Smooth muscle cell (in vitro differentiated cells): ENCODE data around the gene LGALS7. TPM values are rescaled to one million over a fixed set of nuclear protein-coding genes. Genes with fewer than 3 reads are reported as not detected.
A peak's percentile ranks its signal among the peaks of the same experiment; 100 is the strongest.

Source experiments
- DNase-seq: peaks from one replicate; lab custom pipeline; 2025; ENCODE audit not compliant: unreplicated experiment; lab: John Stamatoyannopoulos, UW
- H2AFZ ChIP-seq: fragments of 200-600 bp; sonication (generic); 2 replicates; pipeline ENCODE4 v1.6.0; 2016; ENCODE audit warnings: antibody characterized with exemption, low read depth, mild to moderate bottlenecking
- H3F3A ChIP-seq: fragments of 200-600 bp; sonication (generic); 2 replicates; pipeline ENCODE4 v1.6.0; 2017; ENCODE audit warnings: antibody characterized with exemption, low read depth
- H3K27ac ChIP-seq: fragments of 200-600 bp; sonication (generic); 2 replicates; pipeline ENCODE4 v1.5.1; 2016; ENCODE audit warnings: low read depth, mild to moderate bottlenecking
- H3K27me3 ChIP-seq: fragments of 200-600 bp; sonication (generic); 2 replicates; pipeline ENCODE4 v1.6.1; 2016; ENCODE audit warnings: low read depth, mild to moderate bottlenecking
- H3K36me3 ChIP-seq: fragments of 200-600 bp; sonication (generic); 2 replicates; pipeline ENCODE4 v1.5.1; 2016; ENCODE audit warnings: low read depth
- H3K4me1 ChIP-seq: fragments of 200-600 bp; sonication (generic); 2 replicates; pipeline ENCODE4 v1.5.1; 2016; ENCODE audit warnings: low read depth
- H3K4me2 ChIP-seq: fragments of 200-600 bp; sonication (generic); 2 replicates; pipeline ENCODE4 v1.6.0; 2016; ENCODE audit warnings: mild to moderate bottlenecking
- H3K4me3 ChIP-seq: fragments of 200-600 bp; sonication (generic); 2 replicates; pipeline ENCODE4 v1.5.1; 2016; ENCODE audit warnings: mild to moderate bottlenecking
- H3K79me2 ChIP-seq: fragments of 200-600 bp; sonication (generic); 2 replicates; pipeline ENCODE4 v1.6.0; 2016; ENCODE audit warnings: low read depth, mild to moderate bottlenecking
- H3K9ac ChIP-seq: fragments of 200-600 bp; sonication (generic); 2 replicates; pipeline ENCODE4 v1.6.0; 2016; ENCODE audit warnings: low read depth
- H3K9me3 ChIP-seq: fragments of 200-600 bp; sonication (generic); replicated peaks from 2 replicates; pipeline ENCODE4 v1.5.1; 2016; ENCODE audit warnings: low read depth
- H4K20me1 ChIP-seq: fragments of 200-600 bp; sonication (generic); 2 replicates; pipeline ENCODE4 v1.6.0; 2016; ENCODE audit warnings: low read depth
- CTCF ChIP-seq: fragments of 200-600 bp; sonication (generic); IDR thresholded peaks from 2 replicates; pipeline ENCODE4 v1.5.1; 2017; ENCODE audit warnings: borderline replicate concordance, mild to moderate bottlenecking, antibody characterized with exemption; ENCODE audit not compliant: insufficient read depth, poor library complexity, severe bottlenecking
- WGBS: methylation state at CpG from one replicate; pipeline ENCODE4 v1.1.7; 2016; ENCODE audit warnings: low lambda C conversion rate; 5-methylcytosine and 5-hydroxymethylcytosine counted together
- polyA plus RNA-seq: library from polyadenylated mRNA; unstranded; fragments of >200 nt; fragmentation: Nextera tagmentation; extraction: Ambion mirVana; gene quantifications from 2 replicates; pipeline ENCODE4 v1.2.1, GENCODE V29; 2016
- total RNA-seq: library from RNA; depleted of rRNA; stranded (reverse); fragments of >200 nt; gene quantifications from 2 replicates; pipeline ENCODE4 v1.2.3, GENCODE V29; 2014

LGALS7 gene
- total and polyA plus RNA-seq, 2 experiments from 2014 or later = not detected

- no peak overlapping the region for H3K4me3 ChIP-seq
- no peaks in the 10 kb centered on the region for H3K9me3 ChIP-seq
- H3K36me3 ChIP-seq = no peaks in the 10 kb centered on the region
- no peak for DNase-seq
- H3K79me2 ChIP-seq = no peaks in the 10 kb centered on the region
- H2AFZ ChIP-seq = no peak overlapping the region
- H3K27me3 ChIP-seq = no peaks in the 10 kb centered on the region
- H4K20me1 ChIP-seq = peaks cover 15% of the 10 kb centered on the region
- no peaks in the 10 kb centered on the region for H3K4me1 ChIP-seq
- no peak overlapping the region for H3K4me2 ChIP-seq
- H3K9ac ChIP-seq = no peak overlapping the region
- TF ChIP-seq CTCF = no peak
- peaks cover 38% of the 10 kb centered on the region for H3F3A ChIP-seq
- WGBS = 94% methylated on average over 19 of the region's 19 CpGs
- H3K27ac ChIP-seq = peak overlapping the region; percentile 3
These were observed 42.4 kb downstream of the LGALS7 start for GRCh38 chr19:38730731-38731589.

GRCh38 chr19:38730470-38730730 is 42.9 kb downstream of the LGALS7 start:
- Histone ChIP-seq H2AFZ (no peak overlapping the region), H3K4me3 (no peak overlapping the region), H3K9ac (no peak overlapping the region), H4K20me1 (peaks cover 15% of the 10 kb centered on the region), H3K4me1 (no peaks in the 10 kb centered on the region), H3K36me3 (no peaks in the 10 kb centered on the region), H3F3A (peaks cover 38% of the 10 kb centered on the region), H3K4me2 (no peak overlapping the region), H3K9me3 (no peaks in the 10 kb centered on the region), H3K27me3 (no peaks in the 10 kb centered on the region), H3K27ac (peak overlapping the region; percentile 3), H3K79me2 (no peaks in the 10 kb centered on the region)
- WGBS = 96% methylated on average over 7 of the region's 7 CpGs
- DNase-seq = no peak
- no peak for TF ChIP-seq CTCF

- 82% methylated on average over 12 of the region's 17 CpGs for WGBS
- Histone ChIP-seq H3K4me1 (no peaks in the 10 kb centered on the region), H3K79me2 (no peaks in the 10 kb centered on the region), H3K9me3 (no peaks in the 10 kb centered on the region), H3K27ac (peak overlapping the region; percentile 3), H3K27me3 (no peaks in the 10 kb centered on the region), H3F3A (peaks cover 33% of the 10 kb centered on the region), H3K4me2 (no peak overlapping the region), H3K36me3 (no peaks in the 10 kb centered on the region), H4K20me1 (peaks cover 15% of the 10 kb centered on the region), H3K4me3 (no peak overlapping the region), H2AFZ (no peak overlapping the region), H3K9ac (no peak overlapping the region)
- peak; percentile 86 for TF ChIP-seq CTCF
- DNase-seq = peak; percentile 23
These were observed 43.5 kb downstream of the LGALS7 start for GRCh38 chr19:38729653-38730469.
